GM18907 (cell line): Measurements from ENCODE around the gene ZBTB25.

Experiments
- ATAC-seq: cut with Tn5 transposase; IDR thresholded peaks from one replicate; pipeline ENCODE4 v1.9.1; 2021; ENCODE audit warnings: mild to moderate bottlenecking, moderate library complexity; ENCODE audit not compliant: unreplicated experiment

Gene ZBTB25

GRCh38 chr14:64444984-64445845, 58.4 kb downstream of the ZBTB25 start:
- ATAC-seq = peak; percentile 96

- no peak for ATAC-seq
These were observed 59.5 kb downstream of the ZBTB25 start for GRCh38 chr14:64444140-64444539.

- no peak for ATAC-seq
These were observed 61.2 kb downstream of the ZBTB25 start for GRCh38 chr14:64442300-64442988.

- ATAC-seq = no peak
These were observed 63.1 kb downstream of the ZBTB25 start for GRCh38 chr14:64440494-64440893.

- ATAC-seq = no peak
These were observed 64.5 kb downstream of the ZBTB25 start for GRCh38 chr14:64439141-64439540.

GRCh38 chr14:64438181-64438841, 65.3 kb downstream of the ZBTB25 start:
- ATAC-seq = no peak

- no peak for ATAC-seq
These were observed 69.1 kb downstream of the ZBTB25 start for GRCh38 chr14:64434528-64434927.

- ATAC-seq = no peak
These were observed 79.7 kb downstream of the ZBTB25 start for GRCh38 chr14:64423987-64424386.

- no peak for ATAC-seq
These were observed 80.9 kb downstream of the ZBTB25 start for GRCh38 chr14:64422756-64423155.

GRCh38 chr14:64422005-64422404, 81.6 kb downstream of the ZBTB25 start:
- ATAC-seq = no peak

- ATAC-seq = no peak
These were observed 82.5 kb downstream of the ZBTB25 start for GRCh38 chr14:64421166-64421565.

GRCh38 chr14:64419003-64419402, 84.6 kb downstream of the ZBTB25 start:
- no peak for ATAC-seq

GRCh38 chr14:64417771-64418125, 85.9 kb downstream of the ZBTB25 start:
- no peak for ATAC-seq

GRCh38 chr14:64417055-64417770, 86.4 kb downstream of the ZBTB25 start:
- no peak for ATAC-seq

GRCh38 chr14:64416348-64416932, 87.2 kb downstream of the ZBTB25 start:
- no peak for ATAC-seq

GRCh38 chr14:64412237-64412636, 91.4 kb downstream of the ZBTB25 start:
- no peak for ATAC-seq

- no peak for ATAC-seq
These were observed 92.6 kb downstream of the ZBTB25 start for GRCh38 chr14:64411001-64411400.

GRCh38 chr14:64410084-64410774, 93.4 kb downstream of the ZBTB25 start:
- ATAC-seq = no peak

- ATAC-seq = peak; percentile 61
These were observed 94.3 kb downstream of the ZBTB25 start for GRCh38 chr14:64409126-64409920.
